A549 (cell line): ENCODE data around the gene NELFCD.

Experiments
- EP300 ChIP-seq, 2 experiments: fragments of >200 bp; sonication (Bioruptor Twin); formaldehyde crosslinking; IDR thresholded peaks; 2 replicates in 1 of 2; 3 replicates in 1 of 2; pipeline ENCODE4 v1.6.1; 2016 to 2017
- ESRRA ChIP-seq: fragments of 150-350 bp; IDR thresholded peaks from 2 replicates; pipeline ENCODE4 v1.6.1; 2014; ENCODE audit warnings: mild to moderate bottlenecking, low read length, borderline replicate concordance
- FOSL2 ChIP-seq, 2 experiments: fragments of 450-650 bp in 1 of 2; fragments of >200 bp in 1 of 2; sonication (Bioruptor Twin) in 1 of 2; formaldehyde crosslinking; IDR thresholded peaks; 2 replicates each; pipeline versions ENCODE4 v1.5.0 to v1.6.1; 2016 to 2020; ENCODE audit warnings: mild to moderate bottlenecking in 1 of 2, moderate library complexity in 1 of 2
- GATA3 ChIP-seq: IDR thresholded peaks from 2 replicates; pipeline ENCODE4 v1.6.1; 2012; ENCODE audit warnings: borderline replicate concordance
- NR3C1 ChIP-seq: fragments of >200 bp; sonication (Bioruptor Twin); formaldehyde crosslinking; IDR thresholded peaks from 3 replicates; pipeline ENCODE4 v1.6.1; 2017
- POLR2A ChIP-seq: IDR thresholded peaks from 2 replicates; pipeline ENCODE4 v1.6.1; 2012; ENCODE audit warnings: mild to moderate bottlenecking, low read length
- POLR2AphosphoS2 ChIP-seq: conservative IDR thresholded peaks from 2 replicates; pipeline ENCODE4 v1.6.1; 2012; ENCODE audit warnings: low read length, improper control_type of control experiment, inconsistent platforms
- SREBF2 ChIP-seq: fragments of 450-650 bp; IDR thresholded peaks from 2 replicates; pipeline ENCODE4 v1.6.1; 2014; ENCODE audit warnings: mild to moderate bottlenecking, moderate library complexity
- TF ChIP-seq, protein P1 (sequence below): fragments of >200 bp; sonication (Bioruptor Twin); formaldehyde crosslinking; IDR thresholded peaks from 3 replicates; pipeline ENCODE4 v1.5.1; 2016
- TF ChIP-seq, protein P2 (sequence below): IDR thresholded peaks from 2 replicates; pipeline ENCODE4 v1.6.1; 2012

DNA sequence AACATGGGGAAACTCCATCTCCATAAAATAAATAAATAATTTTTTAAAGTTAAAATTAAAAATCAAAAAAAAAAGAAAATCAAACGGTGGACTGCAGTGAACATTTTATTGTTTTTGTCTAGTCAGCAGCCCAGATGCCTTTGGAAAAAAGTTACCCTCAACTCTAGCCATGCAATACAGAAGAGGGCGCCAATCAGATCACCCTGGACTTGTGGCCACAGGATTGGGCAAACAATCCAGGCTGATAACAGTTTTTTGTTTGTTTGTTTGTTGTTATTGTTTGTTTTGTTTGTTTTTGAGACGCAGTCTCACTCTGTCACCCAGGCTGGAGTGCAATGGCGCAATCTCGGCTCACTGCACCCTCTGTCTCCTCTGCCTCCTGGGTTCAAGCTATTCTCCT is 30.5 kb upstream of the NELFCD start:
- no peak for TF ChIP-seq EP300 (IDR thresholded peaks at IDR 0.05)
- TF ChIP-seq NR3C1: no peak
- TF ChIP-seq, protein P1, sequence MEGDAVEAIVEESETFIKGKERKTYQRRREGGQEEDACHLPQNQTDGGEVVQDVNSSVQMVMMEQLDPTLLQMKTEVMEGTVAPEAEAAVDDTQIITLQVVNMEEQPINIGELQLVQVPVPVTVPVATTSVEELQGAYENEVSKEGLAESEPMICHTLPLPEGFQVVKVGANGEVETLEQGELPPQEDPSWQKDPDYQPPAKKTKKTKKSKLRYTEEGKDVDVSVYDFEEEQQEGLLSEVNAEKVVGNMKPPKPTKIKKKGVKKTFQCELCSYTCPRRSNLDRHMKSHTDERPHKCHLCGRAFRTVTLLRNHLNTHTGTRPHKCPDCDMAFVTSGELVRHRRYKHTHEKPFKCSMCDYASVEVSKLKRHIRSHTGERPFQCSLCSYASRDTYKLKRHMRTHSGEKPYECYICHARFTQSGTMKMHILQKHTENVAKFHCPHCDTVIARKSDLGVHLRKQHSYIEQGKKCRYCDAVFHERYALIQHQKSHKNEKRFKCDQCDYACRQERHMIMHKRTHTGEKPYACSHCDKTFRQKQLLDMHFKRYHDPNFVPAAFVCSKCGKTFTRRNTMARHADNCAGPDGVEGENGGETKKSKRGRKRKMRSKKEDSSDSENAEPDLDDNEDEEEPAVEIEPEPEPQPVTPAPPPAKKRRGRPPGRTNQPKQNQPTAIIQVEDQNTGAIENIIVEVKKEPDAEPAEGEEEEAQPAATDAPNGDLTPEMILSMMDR: no peak; the same call in 2 of the 3 replicates
- no peak for TF ChIP-seq ESRRA
- TF ChIP-seq POLR2A: no peak
- no peak for TF ChIP-seq GATA3
- TF ChIP-seq SREBF2: no peak
- TF ChIP-seq POLR2AphosphoS2: no peak
- TF ChIP-seq FOSL2 (IDR thresholded peaks at IDR 0.05): no peak
- no peak for TF ChIP-seq FOSL2 (CRISPR knock-in tag; IDR thresholded peaks at IDR 0.05)
- TF ChIP-seq, protein P2, sequence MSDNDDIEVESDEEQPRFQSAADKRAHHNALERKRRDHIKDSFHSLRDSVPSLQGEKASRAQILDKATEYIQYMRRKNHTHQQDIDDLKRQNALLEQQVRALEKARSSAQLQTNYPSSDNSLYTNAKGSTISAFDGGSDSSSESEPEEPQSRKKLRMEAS: no peak
